Spleen (tissue), 7 donors: ENCODE results near the gene DCAKD.

Experiments used
- CTCF ChIP-seq, 11 experiments: fragments of 200-600 bp in 7 of 11; fragments of 450-650 bp in 4 of 11; sonication (generic) in 4 of 11; IDR thresholded peaks in 8 of 11; conservative IDR thresholded peaks in 3 of 11; 1 replicate in 7 of 11; 2 replicates in 4 of 11; pipeline versions ENCODE4 v1.4.0 to v1.8.0; 2016 to 2021; ENCODE audit warnings: antibody characterized with exemption in 11 of 11, inconsistent platforms in 4 of 11, mild to moderate bottlenecking in 1 of 11
- POLR2A ChIP-seq, 3 donors: fragments of 450-650 bp; IDR thresholded peaks; one replicate each; pipeline ENCODE4 v1.5.1; 2017; ENCODE audit warnings: antibody characterized with exemption in 3 of 3, mild to moderate bottlenecking in 1 of 3
- donor health status: DM: no; HTN: no; CAD: no; lungs with moderate emphysema.
- donor health status: DM: no; HTN: no; CAD: no.
- donor health status: DM: no; HTN: no; CAD: no.

- TF ChIP-seq CTCF (IDR thresholded peaks at IDR 0.05 in 8 of 11, conservative IDR thresholded peaks at IDR 0.05 in 3 of 11) (no peak), POLR2A (IDR thresholded peaks at IDR 0.05) (no peak)
Observed at GRCh38 chr17:45029096-45029495, 22.3 kb downstream of the DCAKD start.
